GM18867 (cell line): ENCODE results near the gene TLL2.

Source experiments
- ATAC-seq: cut with Tn5 transposase; IDR thresholded peaks from one replicate; pipeline ENCODE4 v1.9.1; 2021; ENCODE audit warnings: mild to moderate bottlenecking, moderate library complexity; ENCODE audit not compliant: unreplicated experiment

Gene TLL2

DNA sequence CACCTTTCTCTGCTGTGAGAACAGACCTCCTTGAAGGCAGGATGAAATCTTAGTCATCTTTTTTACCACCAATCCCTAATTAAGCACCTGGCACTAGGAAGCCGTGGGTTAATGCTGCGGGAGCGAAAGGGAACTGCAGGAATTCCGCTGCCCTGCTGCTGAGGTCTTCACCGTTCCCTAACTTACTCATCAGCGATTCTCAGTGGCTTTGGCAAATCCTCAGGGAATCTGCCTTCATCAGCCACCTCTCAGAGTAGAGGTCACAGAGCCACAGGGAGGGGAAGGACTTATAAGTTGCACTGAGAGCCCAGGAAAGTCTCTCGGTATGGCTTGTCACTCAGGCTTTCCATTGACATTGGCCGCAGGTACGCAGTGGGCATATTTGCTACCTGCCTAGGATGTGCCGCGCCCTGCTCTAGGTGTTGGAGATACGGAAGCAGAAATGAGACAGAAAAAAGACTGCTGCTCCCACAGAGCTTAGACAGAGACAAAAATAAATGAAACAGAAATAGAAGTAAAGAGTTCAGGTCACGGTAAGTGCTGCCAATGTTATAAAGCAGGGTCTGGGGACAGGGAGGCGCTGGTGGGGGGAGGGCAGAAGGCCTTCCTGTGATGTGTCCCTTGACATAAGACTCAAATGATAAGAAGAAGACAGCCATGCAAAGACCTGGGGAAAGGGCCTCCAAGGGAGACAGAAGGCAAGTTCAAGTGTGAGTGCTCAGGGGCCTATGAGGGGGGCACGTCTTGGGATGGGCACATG, 82.3 kb downstream of the TLL2 start:
- no peak for ATAC-seq

DNA sequence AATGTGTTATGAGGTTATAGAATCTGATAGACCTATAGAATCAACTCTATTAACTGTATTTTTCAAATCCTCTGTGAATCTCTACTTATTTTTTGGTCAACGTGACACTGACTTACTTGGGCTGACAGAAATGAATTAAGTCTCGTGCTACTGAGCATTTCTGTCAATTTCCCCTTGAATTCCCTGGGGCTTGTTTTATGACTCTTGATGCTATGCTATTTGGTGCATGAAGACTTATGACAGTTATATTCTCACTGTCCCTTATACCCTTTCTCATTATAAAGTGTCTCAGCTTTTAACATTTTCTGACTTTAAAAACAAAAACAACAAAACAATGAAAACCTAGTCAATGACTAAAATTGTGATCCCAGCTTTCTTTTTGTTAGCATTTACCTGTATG, 86.4 kb downstream of the TLL2 start:
- no peak for ATAC-seq

DNA sequence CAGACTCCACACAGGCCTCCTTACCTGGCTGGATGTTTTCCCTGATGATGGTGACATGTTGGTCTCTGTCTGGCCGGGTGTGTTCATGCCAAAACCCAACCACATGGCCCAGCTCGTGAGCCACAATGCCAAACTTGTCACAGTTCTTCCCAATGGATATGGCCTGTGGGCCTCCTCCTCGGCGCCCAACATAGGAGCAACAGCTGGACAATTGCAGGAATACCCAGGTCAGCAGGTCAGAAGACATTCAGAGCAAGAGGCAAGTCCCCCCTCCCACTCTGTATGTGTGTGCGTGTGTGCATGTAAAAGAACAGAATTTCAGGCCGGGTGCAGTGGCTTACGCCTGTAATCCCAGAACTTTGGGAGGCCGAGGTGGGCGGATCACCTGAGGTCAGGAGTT, 91.2 kb downstream of the TLL2 start:
- no peak for ATAC-seq

DNA sequence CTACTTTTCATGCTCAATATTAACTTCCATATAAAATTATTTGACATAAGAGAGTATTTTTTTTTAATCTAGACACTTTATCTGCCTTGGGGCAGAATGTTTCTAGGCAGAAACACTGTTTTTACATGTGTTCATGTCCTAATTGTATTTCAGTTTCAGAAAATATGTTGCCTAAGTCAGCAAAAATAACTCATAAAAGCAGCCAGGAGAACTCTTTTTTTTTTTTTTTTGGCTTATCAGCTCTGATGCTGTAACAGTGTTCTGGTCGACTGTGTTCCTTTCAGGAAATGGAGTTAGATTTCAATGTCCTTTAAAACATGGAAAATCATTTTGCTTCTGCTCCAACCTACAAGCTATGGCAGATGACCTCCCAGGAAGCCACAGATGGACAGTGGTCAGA, 91.7 kb downstream of the TLL2 start:
- ATAC-seq: no peak

DNA sequence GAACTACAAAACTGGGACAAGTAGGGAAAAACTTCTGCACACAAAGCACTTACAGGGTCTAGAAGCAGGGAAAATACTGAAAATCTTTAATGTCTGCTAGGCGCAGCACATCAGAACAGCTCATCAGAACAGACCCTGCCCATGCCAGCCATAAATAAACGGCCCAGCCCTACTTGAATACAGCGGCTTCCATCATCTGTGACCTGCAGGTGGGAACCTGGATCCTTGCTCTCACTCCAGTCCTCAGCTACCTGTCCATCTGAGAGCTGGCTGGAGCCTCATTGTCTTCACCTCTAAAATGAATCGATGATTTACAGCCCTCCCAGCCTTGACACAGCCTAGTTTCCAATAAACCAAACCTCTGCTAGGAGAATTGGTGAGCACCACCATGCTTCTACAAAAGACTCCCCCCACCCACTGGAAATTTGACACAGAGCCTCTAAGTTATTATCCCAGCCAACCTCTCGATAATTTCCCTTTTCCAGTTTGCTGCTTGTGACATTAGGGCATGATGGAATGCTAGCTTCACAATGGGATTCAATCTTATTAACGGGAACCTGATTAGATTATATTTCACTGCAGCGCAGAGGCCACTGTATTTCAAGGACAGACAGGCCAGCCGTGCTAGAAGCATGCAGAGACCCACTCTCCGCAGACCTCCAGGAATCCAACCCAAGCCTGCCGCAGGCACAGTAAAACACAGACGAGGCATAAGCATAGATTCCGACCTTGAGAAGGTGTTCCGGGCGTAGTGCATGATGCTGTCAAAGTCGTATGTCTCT, 93.3 kb downstream of the TLL2 start:
- ATAC-seq: no peak

DNA sequence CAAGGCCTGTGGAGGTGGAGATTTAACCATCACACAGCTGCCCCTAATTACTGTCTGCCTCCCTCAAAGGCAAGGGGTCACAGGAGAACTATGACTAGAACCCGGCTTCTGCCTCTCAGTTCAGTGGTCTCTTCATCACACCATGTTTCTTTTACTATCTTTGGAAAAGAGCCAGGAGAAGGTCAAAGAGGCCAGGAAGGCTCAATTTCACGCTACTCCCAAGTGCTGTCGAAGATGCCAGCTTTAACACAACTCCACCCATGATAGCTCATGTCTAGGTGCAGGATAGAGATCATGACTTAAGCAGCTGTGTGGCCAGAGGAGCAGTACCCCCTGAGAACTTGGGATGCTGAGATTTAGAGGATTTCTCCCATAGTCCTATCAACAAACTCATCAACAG, 94.4 kb downstream of the TLL2 start:
- ATAC-seq: no peak

DNA sequence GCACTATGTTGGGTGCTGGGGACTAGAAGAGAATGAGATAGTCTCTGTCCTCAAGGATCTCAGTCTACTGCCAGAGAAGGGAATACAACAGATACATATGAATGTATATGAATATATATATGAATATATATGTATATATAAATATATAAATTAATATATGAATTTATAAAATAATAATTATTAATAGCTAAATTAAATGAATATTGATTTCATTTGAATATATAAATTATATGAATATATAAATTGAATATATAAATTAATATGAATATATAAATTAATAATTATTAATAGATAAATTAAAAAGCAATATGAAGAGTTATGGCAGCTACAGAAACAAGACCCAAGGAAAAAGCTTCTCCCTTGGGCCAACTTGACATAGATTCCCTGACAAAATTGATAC, 95.1 kb downstream of the TLL2 start:
- no peak for ATAC-seq

DNA sequence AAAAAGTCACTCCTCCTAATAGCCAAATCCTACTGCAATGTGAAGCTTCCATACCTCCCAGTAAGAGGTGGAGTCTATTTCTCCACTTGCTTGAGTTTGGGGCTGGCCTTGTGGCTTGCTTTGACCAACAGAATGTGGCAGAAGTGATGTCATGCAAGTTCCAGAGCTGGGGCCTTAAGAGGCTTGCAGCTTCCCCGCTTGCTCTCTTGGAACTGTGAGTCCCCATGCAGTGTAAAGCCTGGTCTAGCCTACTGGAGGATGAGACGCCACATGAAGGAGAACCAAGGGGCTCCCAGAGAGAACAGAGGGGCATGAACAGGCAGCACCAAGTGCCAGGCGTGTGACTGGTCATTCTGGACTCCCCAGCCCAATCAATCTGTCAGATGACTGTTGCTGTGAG, 96.3 kb downstream of the TLL2 start:
- ATAC-seq: no peak

DNA sequence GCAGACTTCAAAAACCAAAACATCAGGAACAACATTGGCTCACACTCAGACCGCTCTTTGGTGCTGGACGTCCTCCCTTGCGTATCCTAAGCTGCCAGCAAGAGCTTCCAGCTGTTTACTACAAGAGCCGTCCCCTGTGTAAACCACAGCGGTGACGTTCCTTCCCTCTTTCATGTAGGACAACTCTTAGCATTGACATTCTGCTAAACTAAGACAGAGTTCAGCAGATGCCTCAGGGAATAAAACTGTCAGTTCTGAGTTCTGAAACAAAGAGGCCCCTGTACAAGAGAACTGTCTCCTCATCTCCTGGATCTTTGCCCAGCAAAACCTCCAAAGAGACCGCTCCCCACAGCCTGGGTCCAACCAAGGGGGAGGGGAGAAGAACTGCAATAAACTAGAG, 97.1 kb downstream of the TLL2 start:
- no peak for ATAC-seq

DNA sequence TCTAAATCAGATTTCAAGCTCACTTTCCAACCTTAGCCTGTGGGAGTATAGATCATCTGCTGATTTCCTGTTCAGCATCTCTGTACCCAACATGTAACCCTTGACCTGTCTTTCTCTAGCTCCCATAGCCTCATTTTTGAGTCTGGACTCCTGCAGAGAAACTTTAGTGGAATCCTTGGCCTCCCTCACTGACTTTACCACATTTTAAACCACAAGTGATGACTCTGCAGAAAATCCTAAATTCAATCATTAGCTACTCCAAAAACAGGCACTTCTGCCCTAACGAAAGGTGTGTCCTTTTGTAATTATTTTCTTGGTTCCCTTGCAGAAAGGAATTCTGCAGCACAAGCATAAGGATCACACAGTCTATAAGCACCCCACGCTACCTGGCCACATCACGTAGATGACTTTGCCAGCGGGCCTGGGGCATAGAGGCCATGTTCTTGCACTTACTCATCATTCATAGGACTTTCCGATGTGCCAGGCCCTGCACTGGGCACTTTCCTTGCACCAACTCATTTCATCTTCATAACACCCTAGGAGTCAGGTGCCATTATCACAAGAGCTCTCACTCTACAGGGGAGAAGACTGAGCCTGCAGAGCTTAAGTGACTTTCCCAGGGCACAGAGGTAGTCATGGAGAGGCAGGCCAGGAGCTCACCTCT, 97.7 kb downstream of the TLL2 start:
- ATAC-seq: no peak

DNA sequence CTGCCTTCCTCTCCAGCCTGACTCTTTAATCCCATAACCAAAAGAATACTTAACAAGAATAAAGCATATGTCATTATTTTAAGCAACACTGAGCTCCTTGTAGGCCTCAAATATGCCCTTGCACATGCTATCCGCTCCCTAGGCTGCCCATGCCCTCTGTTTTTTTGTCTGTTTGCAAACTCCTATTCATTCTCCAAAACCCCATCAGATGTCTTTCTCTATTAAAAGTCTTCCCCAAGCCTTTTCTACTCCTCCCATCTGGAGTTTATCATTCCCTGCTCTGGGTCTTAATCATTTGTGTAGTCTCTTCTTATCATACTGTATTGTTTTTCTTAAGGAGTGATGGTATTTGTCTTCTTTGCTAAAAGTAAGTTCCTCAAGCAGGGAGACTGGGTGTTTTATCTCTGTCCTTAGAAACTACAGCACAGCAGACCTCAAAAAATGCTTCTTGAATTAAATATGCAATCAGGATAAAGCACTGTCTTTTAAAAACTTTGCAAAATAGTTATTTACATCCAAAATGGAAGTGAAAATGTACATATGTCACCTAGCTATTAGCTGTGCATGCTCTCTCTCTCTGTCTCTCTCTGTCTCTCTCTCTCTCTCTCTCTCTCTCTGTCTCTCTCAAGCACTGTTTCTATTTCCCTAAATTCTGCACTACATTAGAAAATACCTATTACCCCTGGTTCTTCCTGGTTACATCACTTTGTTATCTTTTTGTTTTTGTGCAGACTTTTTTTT, 98.4 kb downstream of the TLL2 start:
- ATAC-seq: no peak

DNA sequence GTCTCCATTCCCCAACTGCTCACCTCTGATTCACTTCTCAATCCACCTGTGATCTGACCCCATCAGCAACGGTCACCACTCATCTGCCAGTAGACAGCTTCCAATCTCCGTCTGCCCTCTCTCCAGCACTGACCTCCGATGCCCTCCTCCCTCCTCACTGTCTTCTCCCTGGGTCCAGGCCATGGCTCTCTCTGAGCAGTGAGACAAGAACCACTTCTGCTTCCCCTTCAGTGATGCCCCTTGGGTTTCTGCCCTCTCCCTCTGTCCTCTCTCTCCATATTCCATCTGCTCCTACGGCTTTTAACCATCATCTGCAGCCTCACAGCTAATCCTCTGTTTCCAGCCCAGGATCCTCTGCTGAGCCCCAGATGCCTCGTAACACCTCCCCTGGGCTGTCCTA, 99.4 kb downstream of the TLL2 start:
- no peak for ATAC-seq

DNA sequence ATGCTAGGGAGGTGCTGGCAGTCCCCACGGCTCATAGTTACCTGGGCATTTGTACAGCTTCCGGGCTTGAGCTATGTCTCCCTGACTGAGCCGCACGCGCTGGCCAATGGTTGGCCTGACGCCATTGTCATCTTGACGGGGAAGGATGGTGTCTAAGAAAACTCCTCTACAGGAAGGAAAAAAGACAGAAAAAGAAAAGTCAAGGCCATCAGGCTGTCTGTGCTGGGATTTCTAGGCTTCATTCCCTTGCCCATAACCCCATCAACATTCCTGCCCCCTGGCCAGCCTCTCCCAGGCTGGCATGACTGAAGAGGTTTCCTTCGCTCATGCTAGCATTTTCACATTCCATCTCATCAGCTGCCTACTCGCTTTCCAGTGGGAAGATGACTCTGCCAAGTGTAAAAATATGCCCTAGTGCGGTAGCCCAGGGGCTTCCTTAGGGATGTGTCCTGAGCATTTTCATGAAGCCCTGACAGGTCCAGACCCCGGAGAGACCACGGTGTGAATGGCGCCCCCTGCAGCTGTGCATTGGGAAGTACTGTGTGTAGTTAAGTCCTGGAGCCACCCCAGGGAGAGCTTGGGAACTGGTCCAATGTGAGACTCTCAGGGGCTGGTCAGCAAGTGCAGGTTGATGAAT, 100.5 kb downstream of the TLL2 start:
- ATAC-seq: no peak

DNA sequence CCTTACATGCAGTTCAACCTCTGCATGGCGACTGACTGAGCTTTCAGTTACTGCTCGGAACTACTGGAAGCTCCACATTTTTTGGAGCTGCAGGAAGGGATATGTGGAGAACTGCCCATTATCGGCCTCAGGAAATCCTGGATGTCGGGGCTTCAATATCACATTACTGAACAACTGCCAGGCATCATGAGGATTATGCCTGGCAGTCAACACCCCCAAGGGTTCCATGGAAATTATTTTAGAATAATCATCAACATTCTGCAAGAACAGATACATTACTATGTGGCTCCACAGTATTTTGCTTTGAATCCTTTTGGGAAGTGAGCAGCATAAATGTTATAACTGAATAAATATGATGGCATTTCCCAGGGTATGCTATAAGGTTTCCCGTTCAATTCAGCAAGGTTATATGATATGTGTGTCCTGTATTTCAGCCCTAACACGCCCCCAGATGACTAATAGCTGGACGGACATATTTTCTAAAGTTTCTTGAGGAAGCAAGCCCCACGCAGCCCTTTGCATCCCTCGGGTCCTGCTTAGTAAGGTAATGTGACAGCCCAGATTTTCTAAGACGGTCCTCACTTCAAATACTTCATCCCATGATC, 101.9 kb downstream of the TLL2 start:
- no peak for ATAC-seq

DNA sequence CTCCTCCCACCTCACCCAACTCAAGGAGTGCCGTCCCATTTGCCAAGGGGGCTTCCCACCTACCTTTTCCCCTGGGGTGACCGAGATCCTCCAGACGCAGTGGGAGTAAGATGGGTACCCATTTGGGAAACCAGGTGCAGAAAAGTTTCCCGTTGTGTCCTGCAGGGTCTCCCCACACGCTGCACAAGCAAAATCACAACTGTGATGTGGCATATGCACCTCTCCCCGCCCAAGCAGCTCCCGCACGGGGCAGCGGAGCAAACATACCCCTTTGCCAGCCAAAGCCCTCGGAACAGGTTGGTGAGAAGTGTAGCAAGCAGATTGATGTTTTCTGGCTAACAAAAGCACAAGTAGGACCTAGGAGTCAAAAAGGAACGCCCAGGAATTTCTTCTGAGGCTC, 103.4 kb downstream of the TLL2 start:
- ATAC-seq: no peak

DNA sequence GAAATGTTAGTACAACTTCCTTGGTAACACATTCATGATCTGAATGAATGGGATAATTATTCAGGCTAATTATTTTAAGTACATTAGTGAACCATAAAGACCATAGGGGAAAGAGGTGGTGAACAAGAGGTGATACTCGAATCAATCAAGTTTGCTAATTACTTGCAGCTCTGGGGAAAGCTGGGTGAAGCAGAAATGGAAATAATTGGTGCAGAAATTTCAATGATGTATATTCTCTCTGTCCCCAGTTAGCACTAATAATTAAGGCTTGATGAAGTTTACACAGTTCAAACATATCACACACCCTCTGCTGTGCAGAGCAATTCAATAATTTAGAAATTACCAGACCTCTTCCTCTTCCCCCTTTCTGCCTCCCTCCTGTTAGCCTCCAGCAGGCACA, 105.5 kb downstream of the TLL2 start:
- no peak for ATAC-seq

DNA sequence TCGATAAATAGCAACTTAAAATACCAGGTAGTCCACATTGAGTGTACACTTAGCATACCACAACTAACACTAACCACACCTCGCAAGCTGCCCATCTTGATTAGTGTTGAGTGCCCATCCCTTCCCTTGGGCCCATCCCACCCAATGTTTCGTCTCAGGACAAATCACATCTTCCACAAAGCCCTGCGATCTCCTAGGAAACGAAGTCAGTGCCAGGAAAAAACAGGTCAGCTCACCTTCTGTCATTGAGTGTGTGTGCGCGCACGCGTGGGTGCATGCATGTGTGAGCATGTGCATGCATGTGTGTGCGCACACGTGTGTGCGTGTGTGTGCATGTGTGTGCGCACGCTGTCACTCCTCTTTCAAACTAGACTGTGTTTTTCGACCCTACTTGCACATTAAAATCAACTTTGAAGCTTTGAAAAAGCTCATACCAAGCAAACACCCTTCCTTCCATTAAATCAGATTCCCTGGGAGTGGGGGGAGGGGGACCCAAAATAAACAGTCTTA, 106.1 kb downstream of the TLL2 start:
- no peak for ATAC-seq

DNA sequence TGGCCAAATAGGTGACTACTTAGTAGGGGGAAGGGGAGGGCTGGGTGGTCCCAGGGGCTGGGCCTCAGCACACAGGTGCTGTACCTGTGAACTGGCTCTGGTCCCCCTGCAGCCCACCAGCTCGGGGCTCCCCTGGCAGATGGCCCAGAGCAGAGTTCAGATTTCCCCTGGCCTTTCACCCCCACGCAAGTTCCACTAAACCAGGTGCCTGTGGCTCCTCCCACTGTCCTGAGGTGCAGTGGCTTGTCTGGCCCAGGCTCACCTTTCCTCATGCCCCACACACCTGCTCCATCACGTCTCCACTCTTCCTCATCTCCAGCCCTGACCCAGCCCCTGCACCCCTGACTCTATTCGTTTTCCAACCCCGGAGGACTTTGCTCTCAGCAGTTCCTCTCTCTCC, 107.6 kb downstream of the TLL2 start:
- ATAC-seq: no peak

DNA sequence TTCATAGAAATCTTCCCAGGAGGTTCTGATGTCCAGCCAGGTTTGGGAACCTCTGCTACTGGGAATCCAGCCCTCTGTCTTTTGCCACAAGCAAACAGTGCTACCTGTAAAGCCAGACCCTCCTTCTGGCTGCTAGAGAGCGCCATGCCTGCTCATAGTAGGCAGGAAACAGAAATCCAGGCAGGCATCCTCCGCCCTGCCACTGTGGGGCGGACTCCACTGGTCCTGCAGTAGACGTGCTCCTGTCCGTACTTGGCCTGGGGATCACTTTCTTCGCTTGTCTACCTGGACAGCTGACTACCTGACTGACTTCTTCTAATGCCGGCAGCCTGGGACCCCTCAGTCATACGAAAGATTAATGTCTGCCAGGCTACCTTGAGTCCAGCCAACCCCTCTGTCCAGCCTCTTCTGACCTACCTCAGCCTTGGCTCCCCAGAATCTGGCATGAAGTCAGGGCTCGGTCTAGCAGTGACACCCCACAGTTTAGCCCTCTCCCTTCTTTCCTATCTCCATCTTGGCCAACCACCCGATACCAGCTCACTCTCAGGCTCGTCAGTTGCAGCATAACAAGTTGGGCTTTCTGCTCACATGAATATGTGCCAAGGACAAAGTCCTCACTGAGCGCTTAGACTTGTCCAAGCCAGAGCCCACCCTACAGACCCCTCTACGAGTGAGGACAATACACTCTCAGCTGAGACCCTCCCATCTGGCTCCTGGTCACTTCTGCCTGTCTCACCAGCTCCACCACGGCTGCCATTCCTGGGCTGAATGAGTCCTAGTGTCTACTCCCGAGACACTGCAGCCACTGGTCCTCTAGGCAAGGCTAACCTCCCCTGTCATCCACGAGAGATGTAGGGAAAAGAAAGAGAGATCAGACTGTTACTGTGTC, 111.1 kb downstream of the TLL2 start:
- no peak for ATAC-seq
